Measurements from ENCODE around the gene CAMSAP2. TPM values are rescaled to one million over a fixed set of nuclear protein-coding genes. Genes with fewer than 3 reads are reported as not detected.

Gene CAMSAP2
- total RNA-seq: 2.7 TPM

- Histone ChIP-seq H3K9me3 (ENCODE audit: low read depth, low read length) (no peaks in the 10 kb centered on the region), H3K27me3 (ENCODE audit: insufficient read depth, low read length) (peaks cover 42% of the 10 kb centered on the region), H3K4me3 (ENCODE audit: low read length) (peak within 1 kb of the TSS; percentile 63), H3K4me1 (ENCODE audit: insufficient read depth, low read length) (peaks cover 15% of the 10 kb centered on the region)
These were observed at the start of gene CAMSAP2 for GRCh38 chr1:200738327-200738948. TSS of gene CAMSAP2 (plus strand) at chr1:200738893. CDS start at chr1:200739828, 935 bp downstream.

GRCh38 chr1:200692316-200692715, 46.4 kb upstream of the CAMSAP2 start:
- Histone ChIP-seq H3K4me1 (ENCODE audit: insufficient read depth, low read length) (no peaks in the 10 kb centered on the region), H3K27me3 (ENCODE audit: insufficient read depth, low read length) (no peaks in the 10 kb centered on the region), H3K9me3 (ENCODE audit: low read depth, low read length) (no peaks in the 10 kb centered on the region), H3K4me3 (ENCODE audit: low read length) (no peak overlapping the region)

- Histone ChIP-seq H3K9me3 (ENCODE audit: low read depth, low read length) (no peaks in the 10 kb centered on the region), H3K4me3 (ENCODE audit: low read length) (no peak overlapping the region), H3K4me1 (ENCODE audit: insufficient read depth, low read length) (no peaks in the 10 kb centered on the region), H3K27me3 (ENCODE audit: insufficient read depth, low read length) (no peaks in the 10 kb centered on the region)
These were observed 45.4 kb upstream of the CAMSAP2 start for GRCh38 chr1:200693327-200693726.

GRCh38 chr1:200694738-200695137, 44.0 kb upstream of the CAMSAP2 start:
- no peaks in the 10 kb centered on the region for H3K27me3 ChIP-seq (ENCODE audit: insufficient read depth, low read length)
- H3K9me3 ChIP-seq (ENCODE audit: low read depth, low read length): no peaks in the 10 kb centered on the region
- no peak overlapping the region for H3K4me3 ChIP-seq (ENCODE audit: low read length)
- H3K4me1 ChIP-seq (ENCODE audit: insufficient read depth, low read length): no peaks in the 10 kb centered on the region

- H3K27me3 ChIP-seq (ENCODE audit: insufficient read depth, low read length): no peaks in the 10 kb centered on the region
- no peaks in the 10 kb centered on the region for H3K9me3 ChIP-seq (ENCODE audit: low read depth, low read length)
- no peaks in the 10 kb centered on the region for H3K4me1 ChIP-seq (ENCODE audit: insufficient read depth, low read length)
- H3K4me3 ChIP-seq (ENCODE audit: low read length): no peak overlapping the region
These were observed 38.8 kb upstream of the CAMSAP2 start for GRCh38 chr1:200699871-200700270.

GRCh38 chr1:200704986-200705500, 33.6 kb upstream of the CAMSAP2 start:
- H3K27me3 ChIP-seq (ENCODE audit: insufficient read depth, low read length): no peaks in the 10 kb centered on the region

GRCh38 chr1:200706111-200706814, 32.4 kb upstream of the CAMSAP2 start:
- Histone ChIP-seq H3K4me1 (ENCODE audit: insufficient read depth, low read length) (no peaks in the 10 kb centered on the region), H3K4me3 (ENCODE audit: low read length) (no peak overlapping the region), H3K9me3 (ENCODE audit: low read depth, low read length) (no peaks in the 10 kb centered on the region), H3K27me3 (ENCODE audit: insufficient read depth, low read length) (no peaks in the 10 kb centered on the region)

More at GRCh38 chr1:200704986-200705500, 33.6 kb upstream of the CAMSAP2 start:
- no peaks in the 10 kb centered on the region for H3K4me1 ChIP-seq (ENCODE audit: insufficient read depth, low read length)
- H3K4me3 ChIP-seq (ENCODE audit: low read length): no peak overlapping the region
- H3K9me3 ChIP-seq (ENCODE audit: low read depth, low read length): no peaks in the 10 kb centered on the region

- no peaks in the 10 kb centered on the region for H3K27me3 ChIP-seq (ENCODE audit: insufficient read depth, low read length)
- H3K4me1 ChIP-seq (ENCODE audit: insufficient read depth, low read length): no peaks in the 10 kb centered on the region
- H3K9me3 ChIP-seq (ENCODE audit: low read depth, low read length): no peaks in the 10 kb centered on the region
- no peak overlapping the region for H3K4me3 ChIP-seq (ENCODE audit: low read length)
These were observed 31.6 kb upstream of the CAMSAP2 start for GRCh38 chr1:200707116-200707515.

GRCh38 chr1:200708161-200708560, 30.5 kb upstream of the CAMSAP2 start:
- H3K27me3 ChIP-seq (ENCODE audit: insufficient read depth, low read length): no peaks in the 10 kb centered on the region
- H3K9me3 ChIP-seq (ENCODE audit: low read depth, low read length): no peaks in the 10 kb centered on the region
- H3K4me3 ChIP-seq (ENCODE audit: low read length): no peak overlapping the region
- no peaks in the 10 kb centered on the region for H3K4me1 ChIP-seq (ENCODE audit: insufficient read depth, low read length)

- Histone ChIP-seq H3K4me1 (ENCODE audit: insufficient read depth, low read length) (no peaks in the 10 kb centered on the region), H3K9me3 (ENCODE audit: low read depth, low read length) (no peaks in the 10 kb centered on the region), H3K4me3 (ENCODE audit: low read length) (no peak overlapping the region), H3K27me3 (ENCODE audit: insufficient read depth, low read length) (no peaks in the 10 kb centered on the region)
These were observed 29.9 kb upstream of the CAMSAP2 start for GRCh38 chr1:200708769-200709168.

GRCh38 chr1:200710166-200710565, 28.5 kb upstream of the CAMSAP2 start:
- no peaks in the 10 kb centered on the region for H3K27me3 ChIP-seq (ENCODE audit: insufficient read depth, low read length)
- H3K4me1 ChIP-seq (ENCODE audit: insufficient read depth, low read length): no peaks in the 10 kb centered on the region
- no peaks in the 10 kb centered on the region for H3K9me3 ChIP-seq (ENCODE audit: low read depth, low read length)
- H3K4me3 ChIP-seq (ENCODE audit: low read length): no peak overlapping the region

GRCh38 chr1:200714504-200715187, 24.0 kb upstream of the CAMSAP2 start:
- no peaks in the 10 kb centered on the region for H3K9me3 ChIP-seq (ENCODE audit: low read depth, low read length)
- H3K4me1 ChIP-seq (ENCODE audit: insufficient read depth, low read length): no peaks in the 10 kb centered on the region
- H3K27me3 ChIP-seq (ENCODE audit: insufficient read depth, low read length): peaks cover 3% of the 10 kb centered on the region
- H3K4me3 ChIP-seq (ENCODE audit: low read length): no peak overlapping the region

- Histone ChIP-seq H3K4me3 (ENCODE audit: low read length) (no peak overlapping the region), H3K4me1 (ENCODE audit: insufficient read depth, low read length) (no peaks in the 10 kb centered on the region), H3K9me3 (ENCODE audit: low read depth, low read length) (no peaks in the 10 kb centered on the region), H3K27me3 (ENCODE audit: insufficient read depth, low read length) (peaks cover 3% of the 10 kb centered on the region)
These were observed 18.5 kb upstream of the CAMSAP2 start for GRCh38 chr1:200720199-200720598.

GRCh38 chr1:200724064-200724463, 14.6 kb upstream of the CAMSAP2 start:
- H3K27me3 ChIP-seq (ENCODE audit: insufficient read depth, low read length): no peaks in the 10 kb centered on the region
- no peaks in the 10 kb centered on the region for H3K4me1 ChIP-seq (ENCODE audit: insufficient read depth, low read length)
- no peaks in the 10 kb centered on the region for H3K9me3 ChIP-seq (ENCODE audit: low read depth, low read length)
- no peak overlapping the region for H3K4me3 ChIP-seq (ENCODE audit: low read length)

GRCh38 chr1:200727257-200727656, 11.4 kb upstream of the CAMSAP2 start:
- no peaks in the 10 kb centered on the region for H3K4me1 ChIP-seq (ENCODE audit: insufficient read depth, low read length)
- H3K9me3 ChIP-seq (ENCODE audit: low read depth, low read length): no peaks in the 10 kb centered on the region
- H3K27me3 ChIP-seq (ENCODE audit: insufficient read depth, low read length): no peaks in the 10 kb centered on the region
- H3K4me3 ChIP-seq (ENCODE audit: low read length): no peak overlapping the region

All from mononuclear cell (primary cell).